Kidney epithelial cell (primary cell): ENCODE measurements around the gene MARCHF5. TPM values are rescaled to one million over a fixed set of nuclear protein-coding genes. Genes with fewer than 3 reads are reported as not detected.

Source experiments
- DNase-seq: peaks from one replicate; pipeline ENCODE4 v3.0.0-alpha.2; 2010; ENCODE audit warnings: low read depth
- H3K27me3 ChIP-seq: 2 replicates; pipeline ENCODE4 v1.6.0; 2011; ENCODE audit warnings: low read length; ENCODE audit not compliant: control insufficient read depth, insufficient read depth
- H3K36me3 ChIP-seq: 2 replicates; pipeline ENCODE4 v1.5.1; 2011; ENCODE audit warnings: low read length; ENCODE audit not compliant: control insufficient read depth, insufficient read depth
- H3K4me3 ChIP-seq: 2 replicates; pipeline ENCODE4 v1.5.1; 2011; ENCODE audit warnings: low read depth, mild to moderate bottlenecking, control low read depth, low read length
- total RNA-seq: library from RNA; depleted of rRNA; stranded (reverse); fragments of >200 nt; gene quantifications from 2 replicates; pipeline ENCODE4 v1.2.3, GENCODE V29; 2015
- TF ChIP-seq, protein P1 (sequence below): IDR thresholded peaks from 2 replicates; pipeline ENCODE4 v1.5.1; 2011; ENCODE audit warnings: mild to moderate bottlenecking, moderate library complexity, low read length, control low read depth, inconsistent platforms; ENCODE audit not compliant: insufficient read depth, poor library complexity, severe bottlenecking

MARCHF5 gene
- total RNA-seq, 1 donor from 2014 or later: 15.3 TPM

DNA sequence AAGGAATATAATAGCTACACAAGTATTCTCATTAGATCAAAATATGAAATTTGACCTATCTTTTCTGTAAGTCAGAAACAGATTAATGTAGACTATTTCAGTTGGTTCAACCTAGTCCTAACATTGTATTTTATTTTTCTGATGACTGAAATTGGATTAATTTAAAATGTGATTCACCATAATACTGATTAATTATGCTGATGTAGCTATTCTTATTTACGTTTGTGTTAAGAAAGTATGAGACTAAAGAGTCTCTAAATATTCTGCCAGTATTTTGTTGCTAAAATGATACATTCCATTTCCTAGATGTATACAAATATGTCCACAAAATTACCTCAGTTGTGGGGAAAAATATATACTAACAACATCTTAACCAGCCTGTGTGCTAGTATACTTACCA lies 18.3 kb downstream of the MARCHF5 start:
- Histone ChIP-seq H3K36me3 (no peaks in the 10 kb centered on the region), H3K27me3 (no peaks in the 10 kb centered on the region), H3K4me3 (no peak overlapping the region)
- TF ChIP-seq, protein P1, sequence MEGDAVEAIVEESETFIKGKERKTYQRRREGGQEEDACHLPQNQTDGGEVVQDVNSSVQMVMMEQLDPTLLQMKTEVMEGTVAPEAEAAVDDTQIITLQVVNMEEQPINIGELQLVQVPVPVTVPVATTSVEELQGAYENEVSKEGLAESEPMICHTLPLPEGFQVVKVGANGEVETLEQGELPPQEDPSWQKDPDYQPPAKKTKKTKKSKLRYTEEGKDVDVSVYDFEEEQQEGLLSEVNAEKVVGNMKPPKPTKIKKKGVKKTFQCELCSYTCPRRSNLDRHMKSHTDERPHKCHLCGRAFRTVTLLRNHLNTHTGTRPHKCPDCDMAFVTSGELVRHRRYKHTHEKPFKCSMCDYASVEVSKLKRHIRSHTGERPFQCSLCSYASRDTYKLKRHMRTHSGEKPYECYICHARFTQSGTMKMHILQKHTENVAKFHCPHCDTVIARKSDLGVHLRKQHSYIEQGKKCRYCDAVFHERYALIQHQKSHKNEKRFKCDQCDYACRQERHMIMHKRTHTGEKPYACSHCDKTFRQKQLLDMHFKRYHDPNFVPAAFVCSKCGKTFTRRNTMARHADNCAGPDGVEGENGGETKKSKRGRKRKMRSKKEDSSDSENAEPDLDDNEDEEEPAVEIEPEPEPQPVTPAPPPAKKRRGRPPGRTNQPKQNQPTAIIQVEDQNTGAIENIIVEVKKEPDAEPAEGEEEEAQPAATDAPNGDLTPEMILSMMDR: no peak
- DNase-seq: no peak

DNA sequence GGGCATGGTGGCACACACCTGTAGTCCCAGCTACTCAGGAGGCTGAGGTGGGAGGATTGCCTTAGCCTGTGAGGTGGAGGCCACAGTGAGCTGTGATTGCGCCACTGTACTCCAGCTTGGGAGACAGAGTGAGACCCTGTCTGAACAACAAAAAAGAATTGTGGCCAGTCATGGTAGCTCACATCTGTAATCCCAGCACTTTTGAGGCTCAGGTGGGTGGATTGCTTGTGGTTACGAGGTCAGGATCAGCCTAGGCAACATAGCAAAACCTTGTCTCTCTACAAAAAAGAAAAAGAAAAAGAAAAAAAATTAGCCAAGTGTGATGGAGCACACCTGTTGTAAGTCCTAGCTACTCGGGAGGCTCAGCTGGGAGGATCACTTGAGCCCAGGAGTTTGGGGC lies 22.8 kb downstream of the MARCHF5 start:
- H3K36me3 ChIP-seq: no peaks in the 10 kb centered on the region
- DNase-seq: no peak
- TF ChIP-seq, protein P1: no peak
- no peaks in the 10 kb centered on the region for H3K27me3 ChIP-seq
- no peak overlapping the region for H3K4me3 ChIP-seq

- TF ChIP-seq, protein P1: no peak
- Histone ChIP-seq H3K36me3 (no peaks in the 10 kb centered on the region), H3K27me3 (no peaks in the 10 kb centered on the region), H3K4me3 (no peak overlapping the region)
- DNase-seq: no peak
Observed at GRCh38 chr10:92316610-92317009, 25.6 kb downstream of the MARCHF5 start.

- H3K27me3 ChIP-seq: no peaks in the 10 kb centered on the region
- no peak overlapping the region for H3K4me3 ChIP-seq
- TF ChIP-seq, protein P1: no peak
- no peaks in the 10 kb centered on the region for H3K36me3 ChIP-seq
- no peak for DNase-seq
Observed at GRCh38 chr10:92323079-92323478, 32.1 kb downstream of the MARCHF5 start.

GRCh38 chr10:92327445-92328433 lies 36.8 kb downstream of the MARCHF5 start:
- no peak for DNase-seq
- no peaks in the 10 kb centered on the region for H3K27me3 ChIP-seq
- no peak overlapping the region for H3K4me3 ChIP-seq
- no peaks in the 10 kb centered on the region for H3K36me3 ChIP-seq
- TF ChIP-seq, protein P1: no peak
